Measurements from ENCODE around the gene LRR1. TPM values are rescaled to one million over a fixed set of nuclear protein-coding genes. Genes with fewer than 3 reads are reported as not detected.

The LRR1 gene
- total and polyA plus RNA-seq, 2 experiments from 2014 or later = 10.6 to 15.4 TPM

DNA sequence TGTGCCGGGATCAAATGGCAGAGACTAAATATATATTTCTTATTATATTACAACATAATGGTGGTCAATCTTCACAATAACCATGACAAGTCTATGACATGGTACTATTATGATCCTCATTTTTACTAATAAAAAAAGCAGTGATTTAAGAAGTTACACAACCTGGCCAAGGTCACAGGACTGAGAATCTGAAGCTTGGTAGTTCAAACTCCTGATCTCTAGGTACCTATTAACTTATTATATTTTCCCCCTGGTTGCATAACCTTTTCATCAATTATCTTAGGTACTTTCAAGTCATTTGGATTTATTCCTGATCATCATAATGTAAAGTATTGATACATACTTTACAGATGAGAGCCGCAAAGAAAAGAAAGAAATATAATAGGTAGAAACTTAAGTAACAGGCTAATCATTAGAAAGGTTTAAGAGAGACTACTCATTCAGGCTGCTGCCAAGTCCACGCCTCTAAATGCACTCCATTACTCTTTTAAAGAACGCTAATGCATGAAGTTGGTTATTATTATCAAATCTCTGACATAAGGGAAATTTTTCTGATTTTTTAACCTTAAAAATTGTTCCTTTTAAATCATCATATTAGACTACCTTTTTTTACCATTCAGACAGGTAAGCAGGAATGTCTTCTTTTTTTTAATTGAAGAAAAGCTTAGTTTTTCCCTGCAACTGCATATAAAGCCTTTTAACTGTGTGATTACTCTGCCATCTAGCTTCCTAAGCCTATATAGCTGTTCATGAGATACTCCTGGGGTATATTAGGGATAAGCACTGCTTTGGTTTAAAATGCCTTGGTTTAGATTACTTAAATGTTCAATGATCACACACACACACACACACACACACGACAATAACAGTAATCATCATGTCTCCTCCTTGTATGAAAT, 48.2 kb upstream of the LRR1 start:
- Histone ChIP-seq H2AFZ (no peak overlapping the region), H3K9me3 (ENCODE audit: low read depth) (no peaks in the 10 kb centered on the region), H3K9me2 (replicated peaks; ENCODE audit: insufficient read depth) (no peaks in the 10 kb centered on the region), H3K4me1 (ENCODE audit: insufficient read depth) (no peaks in the 10 kb centered on the region), H3K27ac (no peak overlapping the region), H3K79me2 (no peaks in the 10 kb centered on the region), H3K27me3 (no peaks in the 10 kb centered on the region), H3K4me2 (no peak overlapping the region), H3K36me3 (replicated peaks; ENCODE audit: insufficient read depth, low read depth) (no peaks in the 10 kb centered on the region), H3K4me3 (no peak overlapping the region), H4K20me1 (ENCODE audit: insufficient read depth, poor library complexity, severe bottlenecking) (no peaks in the 10 kb centered on the region)
- TF ChIP-seq, protein P1, sequence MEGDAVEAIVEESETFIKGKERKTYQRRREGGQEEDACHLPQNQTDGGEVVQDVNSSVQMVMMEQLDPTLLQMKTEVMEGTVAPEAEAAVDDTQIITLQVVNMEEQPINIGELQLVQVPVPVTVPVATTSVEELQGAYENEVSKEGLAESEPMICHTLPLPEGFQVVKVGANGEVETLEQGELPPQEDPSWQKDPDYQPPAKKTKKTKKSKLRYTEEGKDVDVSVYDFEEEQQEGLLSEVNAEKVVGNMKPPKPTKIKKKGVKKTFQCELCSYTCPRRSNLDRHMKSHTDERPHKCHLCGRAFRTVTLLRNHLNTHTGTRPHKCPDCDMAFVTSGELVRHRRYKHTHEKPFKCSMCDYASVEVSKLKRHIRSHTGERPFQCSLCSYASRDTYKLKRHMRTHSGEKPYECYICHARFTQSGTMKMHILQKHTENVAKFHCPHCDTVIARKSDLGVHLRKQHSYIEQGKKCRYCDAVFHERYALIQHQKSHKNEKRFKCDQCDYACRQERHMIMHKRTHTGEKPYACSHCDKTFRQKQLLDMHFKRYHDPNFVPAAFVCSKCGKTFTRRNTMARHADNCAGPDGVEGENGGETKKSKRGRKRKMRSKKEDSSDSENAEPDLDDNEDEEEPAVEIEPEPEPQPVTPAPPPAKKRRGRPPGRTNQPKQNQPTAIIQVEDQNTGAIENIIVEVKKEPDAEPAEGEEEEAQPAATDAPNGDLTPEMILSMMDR (IDR thresholded peaks at IDR 0.05; ENCODE audit: poor library complexity) = peak; percentile 52
- TF ChIP-seq EZH2 (IDR thresholded peaks at IDR 0.05; ENCODE audit: borderline replicate concordance) = no peak
- 47% methylated on average over 5 of the region's 5 CpGs for WGBS (ENCODE audit: low lambda C conversion rate, missing lambda C conversion rate)
- no peak for DNase-seq (ENCODE audit: low spot score)

- Histone ChIP-seq H3K27me3 (no peaks in the 10 kb centered on the region), H3K36me3 (replicated peaks; ENCODE audit: insufficient read depth, low read depth) (no peaks in the 10 kb centered on the region), H4K20me1 (ENCODE audit: insufficient read depth, poor library complexity, severe bottlenecking) (no peaks in the 10 kb centered on the region), H3K79me2 (no peaks in the 10 kb centered on the region), H3K4me1 (ENCODE audit: insufficient read depth) (no peaks in the 10 kb centered on the region), H3K9me2 (replicated peaks; ENCODE audit: insufficient read depth) (no peaks in the 10 kb centered on the region), H3K9me3 (ENCODE audit: low read depth) (no peaks in the 10 kb centered on the region), H2AFZ (no peak overlapping the region), H3K4me2 (no peak overlapping the region), H3K4me3 (no peak overlapping the region), H3K27ac (no peak overlapping the region)
- WGBS (ENCODE audit: low lambda C conversion rate, missing lambda C conversion rate) = 91% methylated on average over 2 of the region's 2 CpGs
- TF ChIP-seq, protein P1 (IDR thresholded peaks at IDR 0.05; ENCODE audit: poor library complexity) = no peak
- TF ChIP-seq EZH2 (IDR thresholded peaks at IDR 0.05; ENCODE audit: borderline replicate concordance) (no peak), EZH2phosphoT487 (IDR thresholded peaks at IDR 0.05; ENCODE audit: low read depth, severe bottlenecking, unreplicated experiment) (no peak)
- no peak for DNase-seq (ENCODE audit: low spot score)
Measured at GRCh38 chr14:49551569-49551968, 47.2 kb upstream of the LRR1 start.

DNA sequence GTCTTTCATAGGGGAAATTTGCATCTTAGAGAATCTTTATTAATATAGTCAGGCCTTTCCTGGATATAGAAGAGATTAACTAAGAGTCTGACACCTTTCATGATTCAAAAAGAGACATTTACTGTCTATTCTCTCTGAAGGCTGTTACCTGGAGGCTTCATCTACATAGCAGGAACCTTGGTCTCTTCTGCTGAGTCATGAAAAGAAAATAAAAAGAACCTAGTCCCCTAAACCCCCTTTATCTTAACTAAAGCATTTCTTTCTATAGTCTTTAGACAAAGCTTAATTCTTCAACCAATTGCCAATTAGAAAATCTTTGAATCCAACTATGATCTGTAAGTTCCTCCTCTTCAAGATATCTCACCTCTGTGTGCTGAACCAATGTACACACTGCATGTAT, 45.6 kb upstream of the LRR1 start:
- no peak overlapping the region for H3K4me2 ChIP-seq
- H3K27ac ChIP-seq = no peak overlapping the region
- H3K36me3 ChIP-seq (replicated peaks; ENCODE audit: insufficient read depth, low read depth) = no peaks in the 10 kb centered on the region
- H2AFZ ChIP-seq = no peak overlapping the region
- H3K9me2 ChIP-seq (replicated peaks; ENCODE audit: insufficient read depth) = no peaks in the 10 kb centered on the region
- H3K79me2 ChIP-seq = no peaks in the 10 kb centered on the region
- H4K20me1 ChIP-seq (ENCODE audit: insufficient read depth, poor library complexity, severe bottlenecking) = no peaks in the 10 kb centered on the region
- DNase-seq (ENCODE audit: low spot score) = no peak
- H3K4me1 ChIP-seq (ENCODE audit: insufficient read depth) = no peaks in the 10 kb centered on the region
- TF ChIP-seq EZH2 (IDR thresholded peaks at IDR 0.05; ENCODE audit: borderline replicate concordance) (no peak), EZH2phosphoT487 (IDR thresholded peaks at IDR 0.05; ENCODE audit: low read depth, severe bottlenecking, unreplicated experiment) (no peak)
- TF ChIP-seq, protein P1 (IDR thresholded peaks at IDR 0.05; ENCODE audit: poor library complexity) = no peak
- H3K9me3 ChIP-seq (ENCODE audit: low read depth) = no peaks in the 10 kb centered on the region
- H3K27me3 ChIP-seq = no peaks in the 10 kb centered on the region
- H3K4me3 ChIP-seq = no peak overlapping the region
